AG10803 (cell line): ENCODE results near the gene INHBE.
"Not testable (repeated sequence)": the region's sequence is repeated elsewhere in the genome, so short reads cannot be mapped to it uniquely, and the experiment has no call there.

Source experiments
- DNase-seq: peaks from one replicate; pipeline ENCODE4 v3.0.0; 2010; ENCODE audit warnings: low read depth
- H3K4me3 ChIP-seq: 2 replicates; pipeline ENCODE4 v1.5.1; 2011; ENCODE audit warnings: mild to moderate bottlenecking, low read length, control low read depth
- CTCF ChIP-seq: conservative IDR thresholded peaks from 2 replicates; pipeline ENCODE4 v1.5.1; 2011; ENCODE audit warnings: mild to moderate bottlenecking, low read length, control low read depth, inconsistent platforms

INHBE gene

GRCh38 chr12:57454566-57455373, at the start of gene INHBE:
INHBE (plus strand) TSS chr12:57455307; CDS start chr12:57455537, 230 bp downstream.
- no peak for TF ChIP-seq CTCF
- peak; percentile 96 for DNase-seq
- peak within 1 kb of the TSS; percentile 42 for H3K4me3 ChIP-seq

- H3K4me3 ChIP-seq: no peak overlapping the region
- DNase-seq: no peak
- TF ChIP-seq CTCF: no peak
Observed at GRCh38 chr12:57410534-57410933, 44.6 kb upstream of the INHBE start.

GRCh38 chr12:57414160-57414559, 40.9 kb upstream of the INHBE start:
- DNase-seq: not testable (repeated sequence)

GRCh38 chr12:57415088-57415487, 40.0 kb upstream of the INHBE start:
- no peak for TF ChIP-seq CTCF
- H3K4me3 ChIP-seq: no peak overlapping the region
- DNase-seq: no peak

More at GRCh38 chr12:57414160-57414559, 40.9 kb upstream of the INHBE start:
- not testable (repeated sequence) for H3K4me3 ChIP-seq

- DNase-seq: peak; percentile 5
- TF ChIP-seq CTCF: no peak
- no peak overlapping the region for H3K4me3 ChIP-seq
Observed at GRCh38 chr12:57416039-57416996, 38.8 kb upstream of the INHBE start.

- no peak overlapping the region for H3K4me3 ChIP-seq
- DNase-seq: no peak
- no peak for TF ChIP-seq CTCF
Observed at GRCh38 chr12:57418255-57418654, 36.9 kb upstream of the INHBE start.

- TF ChIP-seq CTCF: no peak
Observed at GRCh38 chr12:57419495-57419894, 35.6 kb upstream of the INHBE start.

More at GRCh38 chr12:57419495-57419894, 35.6 kb upstream of the INHBE start:
- DNase-seq: no peak
- no peak overlapping the region for H3K4me3 ChIP-seq
